Measurements from ENCODE around the gene SORCS3. TPM values are rescaled to one million over a fixed set of nuclear protein-coding genes. Genes with fewer than 3 reads are reported as not detected.
"Not testable (repeated sequence)": the region's sequence is repeated elsewhere in the genome, so short reads cannot be mapped to it uniquely, and the experiment has no call there.

SORCS3 gene
- total RNA-seq, 1 donor from 2014 or later = not detected

DNA sequence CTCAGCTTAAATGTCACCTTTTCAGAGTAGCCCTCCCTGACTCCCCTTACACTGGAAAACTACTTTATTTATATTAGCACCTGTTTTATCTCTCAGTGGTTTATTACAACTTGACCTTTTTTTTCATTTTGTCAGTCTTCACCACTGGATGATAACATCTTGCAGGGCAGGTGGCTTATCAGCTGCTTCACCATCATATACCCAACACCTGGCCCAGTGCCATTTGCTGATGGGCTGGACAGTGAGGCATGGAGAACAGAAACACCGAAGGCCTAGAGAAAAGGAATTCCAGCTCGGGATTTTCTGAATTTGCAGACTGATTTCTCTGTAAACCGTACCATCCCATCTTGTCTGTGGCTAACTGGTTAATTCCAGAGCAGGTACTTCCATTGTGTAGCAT lies 48.5 kb downstream of the SORCS3 start:
- no peak for DNase-seq (ENCODE audit: low read depth)

DNA sequence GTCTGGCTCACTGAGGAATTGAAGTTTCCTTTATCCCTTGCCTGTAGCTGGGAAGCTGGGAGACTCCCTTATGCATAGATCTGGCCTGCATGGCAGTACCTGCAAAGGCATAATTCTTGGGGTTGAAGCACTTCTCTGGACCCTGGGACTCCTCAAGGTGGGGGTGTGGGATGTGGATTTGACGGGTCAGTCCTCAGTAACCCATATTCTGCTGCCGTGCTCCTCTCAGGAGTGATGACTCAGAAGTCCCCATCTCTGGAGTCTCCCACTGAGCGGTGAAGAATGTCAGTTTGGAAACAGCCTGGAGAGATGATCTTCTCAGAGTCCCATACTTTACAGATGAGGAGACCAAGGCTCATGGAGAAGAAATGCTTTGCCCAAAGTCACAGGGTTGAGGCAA lies 49.0 kb downstream of the SORCS3 start:
- no peak for DNase-seq (ENCODE audit: low read depth)

DNA sequence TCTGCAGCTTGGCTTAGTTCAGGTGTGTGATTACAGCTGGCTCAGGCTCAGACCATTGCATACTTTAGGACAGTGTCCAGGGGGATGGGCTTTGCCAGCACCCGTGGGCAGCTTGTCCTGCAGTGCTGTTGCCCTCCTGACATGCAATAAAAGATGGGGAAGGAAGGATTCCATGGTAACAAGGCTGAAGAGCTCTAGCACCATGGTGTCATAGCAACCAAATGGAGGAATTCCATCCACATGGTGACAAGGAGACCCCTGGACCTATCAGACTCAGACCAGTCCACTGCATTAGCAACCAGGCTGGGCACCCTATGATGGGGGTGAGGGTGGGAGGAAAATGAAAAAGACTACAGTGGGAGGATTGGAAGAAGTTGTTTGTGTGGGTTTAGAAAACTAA lies 49.9 kb downstream of the SORCS3 start:
- DNase-seq (ENCODE audit: low read depth) = no peak

DNA sequence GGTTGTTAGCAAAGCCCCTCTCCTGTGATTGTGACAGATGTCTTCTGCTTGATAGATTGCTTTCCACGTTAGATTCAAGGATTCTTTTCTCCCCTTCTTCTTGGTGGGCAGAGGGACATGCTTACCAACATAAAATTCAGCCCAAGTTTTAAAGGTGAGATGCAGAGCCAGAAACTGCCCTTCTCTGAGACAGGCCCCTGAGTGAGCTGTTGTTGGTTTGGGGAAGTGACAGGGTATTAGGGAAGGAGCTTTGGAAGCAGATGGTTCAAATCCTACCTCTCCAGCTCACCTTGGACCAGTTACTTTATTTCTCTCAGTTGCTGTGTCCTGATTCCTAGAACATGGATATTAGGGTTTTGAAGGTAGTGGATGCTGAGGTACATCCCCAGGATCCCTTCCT lies 53.0 kb downstream of the SORCS3 start:
- no peak for DNase-seq (ENCODE audit: low read depth)

DNA sequence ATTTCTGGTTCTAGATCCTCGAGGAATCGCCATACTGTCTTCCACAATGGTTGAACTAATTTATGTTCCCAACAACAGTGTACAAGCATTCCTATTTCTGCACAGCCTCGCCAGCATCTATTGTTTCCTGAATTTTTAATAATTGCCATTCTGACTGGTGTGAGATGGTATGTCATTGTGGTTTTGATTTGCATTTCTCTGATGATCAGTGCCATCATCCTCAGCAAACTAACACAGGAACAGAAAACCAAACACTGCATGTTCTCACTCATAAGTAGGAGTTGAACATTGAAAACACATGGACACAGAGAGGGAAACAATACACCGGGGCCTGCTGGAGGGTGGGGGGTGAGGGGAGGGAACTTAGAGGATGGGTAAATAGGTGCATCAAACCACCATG lies 62.2 kb downstream of the SORCS3 start:
- not testable (repeated sequence) for DNase-seq (ENCODE audit: low read depth)

DNA sequence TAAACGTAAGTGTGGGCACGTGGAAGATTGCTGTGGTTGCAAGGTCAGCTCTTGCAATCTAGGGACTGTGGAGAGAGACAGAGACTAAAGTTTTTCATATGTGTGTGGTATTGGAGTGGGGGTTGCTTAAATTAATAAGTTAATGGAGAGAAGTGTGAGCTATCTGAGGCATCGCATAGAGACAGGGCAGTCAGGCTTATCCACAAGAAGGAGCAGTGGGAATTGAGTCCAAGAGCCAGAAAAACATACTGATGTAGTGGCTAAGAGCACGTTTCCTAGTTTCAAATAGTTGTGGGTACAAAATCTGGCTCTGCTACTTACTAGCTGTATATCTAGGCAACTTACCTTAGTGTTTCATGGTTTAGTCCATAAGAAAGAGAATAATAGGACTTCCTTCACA lies 65.8 kb downstream of the SORCS3 start:
- no peak for DNase-seq (ENCODE audit: low read depth)

DNA sequence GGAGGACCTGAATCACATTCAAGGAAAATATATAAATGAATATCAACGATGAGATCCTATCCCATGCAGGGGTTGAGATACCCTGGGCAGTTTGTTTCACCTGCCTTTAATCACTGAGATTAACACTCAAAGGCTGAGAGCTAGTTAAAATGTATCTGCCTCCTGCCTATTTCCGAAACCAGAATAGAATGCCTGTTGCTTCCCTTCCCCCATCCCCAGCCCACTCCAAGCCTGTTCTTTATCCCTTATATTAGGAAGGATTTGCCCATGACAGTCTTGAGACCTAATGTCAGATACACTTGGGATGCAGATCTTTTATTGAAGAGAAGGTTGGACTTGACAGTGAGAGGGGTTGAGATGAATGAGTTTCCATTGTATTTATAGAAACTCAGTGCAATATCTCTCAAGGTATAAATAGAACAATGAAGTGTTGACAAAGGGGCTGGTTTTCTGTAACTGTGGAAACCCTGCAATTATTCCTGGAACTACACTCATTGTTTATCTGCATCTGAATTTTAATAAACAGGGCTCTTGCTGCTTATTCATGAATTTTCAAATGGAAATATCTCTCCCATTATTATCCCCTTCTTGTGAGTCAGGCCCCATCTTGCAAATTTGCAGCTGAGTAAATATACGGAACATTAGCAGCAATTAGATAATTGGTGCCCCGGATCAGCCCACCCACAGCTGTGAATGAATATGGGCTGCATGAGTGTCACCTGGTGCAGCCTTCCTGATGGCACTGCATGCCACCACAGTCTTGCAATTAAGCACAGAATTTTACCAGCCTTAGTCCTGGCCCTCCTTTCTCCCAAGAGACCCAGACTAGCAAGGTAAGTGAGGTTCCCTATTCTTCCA lies 66.7 kb downstream of the SORCS3 start:
- no peak for DNase-seq (ENCODE audit: low read depth)

DNA sequence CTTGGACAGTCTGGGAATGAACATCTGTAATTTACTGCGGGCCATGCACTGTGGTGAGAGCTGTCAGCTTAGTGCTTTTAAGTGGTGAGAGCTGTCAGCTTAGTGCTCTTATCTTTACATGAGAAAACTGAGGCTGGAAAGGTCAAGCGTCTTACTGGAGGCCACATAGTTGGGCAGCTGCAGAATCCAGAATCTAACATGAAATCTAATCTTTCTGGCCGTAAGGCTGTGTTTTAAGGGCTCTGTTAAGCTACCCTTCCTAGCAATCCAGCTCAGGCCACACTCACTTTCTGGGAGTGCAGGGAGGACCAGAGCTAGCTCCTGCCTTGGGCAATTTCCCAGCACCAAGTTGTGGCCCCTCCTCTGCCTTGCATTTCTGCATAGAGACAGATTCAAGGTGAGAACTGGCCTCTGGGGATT lies 70.2 kb downstream of the SORCS3 start:
- no peak for DNase-seq (ENCODE audit: low read depth)

DNA sequence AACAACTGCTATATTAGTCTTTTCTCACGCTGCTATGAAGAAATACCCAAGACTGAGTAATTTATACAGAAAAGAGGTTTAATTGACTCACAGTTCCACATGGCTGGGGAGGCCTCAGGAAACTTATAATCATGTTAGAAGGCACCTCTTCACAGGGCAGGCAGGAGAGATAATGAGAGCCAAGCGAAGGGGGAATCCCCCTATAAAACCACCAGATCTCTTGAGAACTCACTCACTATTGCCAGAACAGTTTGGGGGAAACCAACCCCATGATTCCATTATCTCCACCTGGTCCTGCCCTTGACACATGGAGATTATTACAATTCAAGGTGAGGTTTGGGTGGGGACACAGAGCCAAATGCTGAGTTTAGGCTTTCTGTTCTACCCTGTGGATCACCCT lies 89.5 kb downstream of the SORCS3 start:
- DNase-seq (ENCODE audit: low read depth) = not testable (repeated sequence)

DNA sequence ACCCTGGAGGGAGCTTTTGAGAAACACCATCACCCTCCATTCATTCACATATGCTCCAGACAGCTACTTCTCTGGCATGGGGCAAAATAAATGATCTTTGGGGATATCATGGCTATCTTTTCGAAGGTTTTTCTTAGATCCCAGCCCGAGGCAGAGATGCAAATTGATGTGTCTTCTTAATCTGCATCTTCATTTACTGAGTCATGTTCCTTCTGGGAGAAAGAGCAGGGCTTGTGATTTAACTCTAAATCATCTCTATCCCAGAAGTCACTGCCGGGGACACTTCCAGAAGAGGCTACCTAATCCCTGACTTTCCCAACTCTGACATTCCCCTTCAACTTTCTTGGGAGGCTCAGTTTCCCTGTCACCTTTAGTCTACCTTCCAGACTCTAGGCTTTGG lies 90.1 kb downstream of the SORCS3 start:
- no peak for DNase-seq (ENCODE audit: low read depth)

DNA sequence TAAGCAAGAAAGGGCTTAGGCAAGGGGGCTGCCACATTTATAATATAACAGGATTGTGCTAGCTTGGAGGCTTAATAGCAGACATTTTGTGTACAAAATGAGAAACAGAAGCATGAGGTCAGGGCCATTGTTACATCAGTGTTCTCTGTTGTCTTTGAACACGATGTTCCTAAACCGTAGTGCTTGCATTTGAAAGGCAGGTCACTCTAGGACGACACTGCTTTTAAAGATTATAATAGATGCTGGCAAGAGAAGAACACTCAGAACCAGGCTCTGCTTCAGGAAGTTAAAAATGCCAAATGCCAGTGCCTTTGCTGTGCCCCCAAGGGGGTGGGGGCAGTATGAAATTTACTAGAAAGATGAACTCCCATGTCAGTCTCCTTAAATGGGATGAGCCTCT lies 91.1 kb downstream of the SORCS3 start:
- DNase-seq (ENCODE audit: low read depth) = no peak

DNA sequence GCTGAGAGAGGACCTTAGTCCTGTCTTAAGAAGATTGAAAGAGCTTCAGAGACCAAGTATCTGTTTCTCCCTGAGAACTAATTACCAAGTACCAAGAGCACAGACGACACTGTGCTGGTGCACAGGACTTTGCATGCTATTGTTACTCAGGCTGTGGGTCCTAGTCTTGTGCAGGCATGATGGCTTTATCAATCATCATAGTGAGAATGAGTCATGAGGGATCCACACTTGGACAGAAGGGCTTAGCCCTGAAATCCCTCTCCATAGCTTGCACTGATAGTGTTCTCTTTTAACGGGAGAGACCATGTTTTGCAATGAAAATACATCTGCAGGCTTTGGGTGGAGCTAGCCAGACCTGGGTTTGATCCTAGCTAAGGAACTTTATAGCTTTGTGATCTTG lies 93.3 kb downstream of the SORCS3 start:
- no peak for DNase-seq (ENCODE audit: low read depth)

DNA sequence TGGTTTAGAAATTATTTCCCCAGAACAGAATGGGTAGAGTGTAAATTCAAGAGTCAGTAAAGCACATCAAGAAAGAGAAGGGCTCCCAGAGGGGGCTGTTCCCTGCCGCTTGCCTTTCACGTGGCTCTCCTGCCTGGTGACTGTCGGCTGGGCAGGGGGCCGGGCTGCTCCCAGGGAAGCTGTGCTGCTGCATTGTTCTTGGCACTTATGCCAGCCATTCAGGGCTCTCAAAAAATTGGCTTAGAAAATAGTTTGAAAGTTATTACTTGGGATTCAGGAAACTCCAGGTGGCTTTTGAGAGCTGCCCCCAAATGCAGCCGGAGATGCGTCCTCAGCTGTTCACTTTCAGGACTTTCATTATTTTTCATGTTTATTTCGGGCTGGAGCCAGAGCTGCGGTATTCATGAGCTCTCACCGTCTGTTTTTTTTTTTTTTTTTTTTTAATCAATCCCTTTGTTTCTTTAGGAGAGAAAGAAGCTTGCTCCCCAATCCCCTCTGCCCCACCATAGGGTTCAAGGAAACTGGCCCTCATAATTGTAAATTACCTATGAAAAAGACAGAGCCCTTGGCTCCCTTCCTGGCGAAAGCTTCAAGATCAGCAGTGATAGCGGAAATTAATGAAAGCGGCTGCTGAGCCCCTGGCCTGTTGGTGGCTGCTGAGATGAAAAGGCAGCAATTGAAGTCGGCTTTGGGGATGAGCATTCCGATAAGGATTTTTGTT lies 94.1 kb downstream of the SORCS3 start:
- no peak for DNase-seq (ENCODE audit: low read depth)

DNA sequence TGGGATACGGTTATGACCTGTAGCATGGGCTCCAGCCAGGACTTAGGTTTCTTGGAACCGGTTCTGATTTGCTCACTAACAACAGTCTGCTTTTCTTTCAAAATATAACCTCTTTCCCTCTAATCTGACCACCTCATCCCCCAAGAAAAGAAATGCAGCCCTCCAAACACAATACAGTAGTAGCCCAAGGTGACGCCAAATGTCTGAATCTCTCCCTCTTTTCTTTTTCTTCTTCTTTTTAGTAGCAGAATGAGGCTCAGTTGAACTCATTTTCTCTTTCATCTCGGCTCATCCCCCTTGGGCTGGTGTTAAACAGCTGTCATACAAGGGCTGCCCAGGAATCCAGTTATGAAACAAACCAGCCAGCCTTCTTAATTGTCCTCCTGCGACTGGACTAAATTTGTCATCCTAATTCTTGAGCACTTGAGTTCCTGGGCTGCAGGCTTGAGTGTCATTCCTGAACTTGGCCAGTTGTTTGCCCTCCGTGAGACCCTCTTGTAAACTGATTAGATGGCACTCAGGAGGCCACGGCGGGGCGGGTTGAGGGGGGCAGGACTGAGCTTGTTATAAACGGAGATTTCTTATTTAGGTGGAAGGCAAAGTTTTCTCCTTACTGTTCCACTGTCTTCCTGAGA lies 94.8 kb downstream of the SORCS3 start:
- DNase-seq (ENCODE audit: low read depth) = no peak

DNA sequence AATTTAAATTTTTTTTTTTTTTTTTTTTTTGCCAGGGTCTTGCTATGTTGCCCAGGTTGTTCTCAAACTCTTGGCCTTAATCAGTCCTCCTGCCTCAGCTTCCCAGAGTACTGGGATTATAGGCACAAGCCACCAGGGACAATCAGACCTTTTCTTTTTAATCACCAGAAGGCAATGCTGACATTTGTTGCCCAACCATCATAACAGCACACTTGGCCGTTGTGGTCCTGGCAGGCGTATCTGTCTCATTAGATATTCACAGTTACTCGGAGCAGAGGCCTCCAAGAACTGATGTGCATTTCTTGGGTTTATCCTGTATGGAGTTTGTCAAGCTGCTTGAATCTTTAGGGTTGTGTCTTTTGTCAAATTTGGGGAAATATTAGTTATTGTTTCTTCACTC lies 100.0 kb downstream of the SORCS3 start:
- no peak for DNase-seq (ENCODE audit: low read depth)

DNA sequence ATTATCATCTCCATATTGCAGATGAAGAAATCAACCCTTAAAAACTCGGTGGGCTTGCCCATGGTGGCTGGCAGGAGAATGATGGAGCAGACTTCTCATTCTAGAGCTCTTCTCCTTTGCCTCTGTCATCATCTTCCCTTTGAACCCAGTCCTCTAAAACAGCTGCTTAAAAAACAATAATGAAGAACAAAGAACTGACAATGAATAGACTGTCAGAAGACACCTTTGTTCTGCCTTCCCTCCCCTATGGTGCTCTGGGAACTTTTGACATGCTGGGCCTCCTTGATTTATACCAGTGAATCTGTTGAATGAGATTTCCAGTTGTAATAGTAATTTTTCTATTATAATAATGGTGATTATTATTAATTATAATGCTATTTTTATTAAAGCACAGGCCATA lies 103.0 kb downstream of the SORCS3 start:
- no peak for DNase-seq (ENCODE audit: low read depth)

DNA sequence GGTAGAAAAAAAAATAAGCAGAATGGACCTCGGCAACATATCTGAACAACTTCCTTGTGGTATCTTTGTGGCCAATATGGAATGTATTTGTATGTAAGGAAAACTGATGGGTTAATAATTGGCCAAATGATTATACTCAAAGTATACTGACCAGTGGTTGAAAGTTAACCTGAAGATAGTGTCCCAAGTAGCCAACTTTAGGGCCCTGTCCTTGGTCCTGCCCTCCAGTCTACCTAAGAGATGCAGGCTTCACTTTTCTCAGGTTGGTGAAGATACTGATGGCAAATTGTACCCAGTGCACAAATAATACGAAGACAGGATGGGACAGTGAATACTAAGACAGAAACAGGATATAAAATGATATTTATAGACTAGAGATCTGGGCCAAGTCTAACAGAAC lies 109.2 kb downstream of the SORCS3 start:
- no peak for DNase-seq (ENCODE audit: low read depth)

DNA sequence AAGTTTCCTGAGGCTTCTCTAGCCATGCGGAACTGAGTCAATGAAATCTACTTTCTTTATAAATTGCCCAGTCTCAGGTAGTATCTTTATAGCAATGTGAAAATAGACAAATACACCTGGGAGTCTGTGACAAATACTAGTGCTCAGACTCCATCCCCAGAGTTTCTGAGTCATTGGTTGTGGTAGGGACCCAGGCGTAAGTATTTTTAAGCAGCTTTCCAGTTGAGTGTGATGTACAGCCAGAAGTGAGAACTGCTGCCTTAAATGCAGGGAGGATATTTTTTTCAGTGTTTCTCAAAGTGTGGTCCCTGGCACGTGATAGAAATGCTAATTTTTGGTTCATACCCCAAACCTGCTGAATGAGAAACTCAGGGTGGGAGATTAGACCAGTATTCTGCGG lies 121.7 kb downstream of the SORCS3 start:
- DNase-seq (ENCODE audit: low read depth) = no peak

DNA sequence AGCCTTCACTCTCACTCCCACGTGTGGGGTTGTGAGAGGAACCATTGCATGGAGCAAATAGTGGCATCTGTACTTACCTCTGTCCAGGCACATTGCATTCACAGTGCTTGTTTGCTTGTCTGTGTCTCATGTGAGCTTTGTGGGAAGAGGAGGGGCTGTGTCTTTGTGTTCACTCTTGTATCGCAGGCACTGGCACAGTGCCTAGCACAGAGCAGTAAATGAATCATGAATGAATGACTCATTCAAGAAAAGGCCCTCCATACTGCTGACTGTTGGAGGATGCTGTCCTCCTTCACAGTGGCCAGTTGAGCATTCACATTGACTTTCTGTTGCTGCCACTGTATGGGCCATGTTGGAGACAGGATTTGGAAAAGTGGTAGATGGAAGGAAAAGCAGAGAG lies 125.3 kb downstream of the SORCS3 start:
- DNase-seq (ENCODE audit: low read depth) = no peak

DNA sequence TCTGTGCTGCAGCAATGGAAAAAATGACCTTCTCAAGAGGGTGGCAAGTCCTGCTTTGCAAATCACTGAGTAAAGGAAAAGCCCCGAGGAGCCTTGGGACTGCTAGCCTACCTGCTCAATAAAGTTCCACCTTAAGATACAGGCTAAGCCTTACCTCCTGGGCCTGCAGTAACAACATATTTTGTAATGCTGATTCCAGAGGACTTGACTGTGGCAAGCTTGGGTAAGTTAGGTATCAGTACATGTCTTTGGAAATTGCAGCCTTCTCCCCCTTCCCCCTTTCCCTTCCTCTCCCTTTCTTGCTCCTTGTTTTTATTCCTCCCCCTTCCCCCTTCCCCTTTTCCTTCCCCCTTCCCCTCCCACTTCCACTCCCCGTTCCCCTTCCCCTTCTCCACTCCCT lies 126.2 kb downstream of the SORCS3 start:
- no peak for DNase-seq (ENCODE audit: low read depth)

DNA sequence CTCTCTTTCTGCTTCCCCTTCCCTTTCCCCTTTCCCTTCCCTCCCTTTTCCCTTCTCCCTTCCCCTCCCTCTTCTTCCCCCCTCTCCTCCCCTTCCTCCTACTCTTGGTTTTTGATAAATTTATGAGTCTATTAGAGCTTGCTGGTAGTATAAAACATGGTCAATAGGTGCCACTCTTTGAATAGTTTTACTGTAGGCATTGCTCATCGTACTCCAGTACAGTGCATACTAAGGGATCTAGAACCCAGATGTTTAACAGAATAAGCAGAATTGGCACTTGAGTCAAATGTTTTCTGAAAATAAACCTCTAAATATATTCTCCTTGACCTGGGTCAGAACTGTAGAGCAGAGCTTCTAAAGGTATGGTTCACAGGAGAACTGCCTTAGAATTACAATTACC lies 126.7 kb downstream of the SORCS3 start:
- DNase-seq (ENCODE audit: low read depth) = no peak

DNA sequence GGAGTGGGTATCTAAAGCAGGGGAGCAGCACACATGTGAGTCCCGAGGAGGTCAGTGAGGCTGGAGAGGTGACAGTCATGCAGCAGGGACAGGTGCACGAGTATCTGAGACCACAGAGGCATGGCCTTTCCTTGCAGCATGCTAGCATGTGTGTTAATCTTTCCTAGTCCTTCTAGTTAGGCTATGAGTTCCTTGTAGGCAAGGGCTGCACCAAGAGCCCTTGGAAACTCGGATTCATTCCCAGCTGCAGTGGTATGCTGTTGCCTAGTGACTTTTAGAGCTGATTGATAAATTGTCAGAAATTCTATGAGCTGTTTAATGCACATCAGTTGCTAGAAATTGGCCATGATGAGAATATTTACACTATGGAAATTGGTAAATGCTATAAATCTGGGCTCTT lies 132.0 kb downstream of the SORCS3 start:
- DNase-seq (ENCODE audit: low read depth) = no peak

All from myocyte (in vitro differentiated cells).